Ishikawa (cell line): ENCODE measurements around the gene INPP5F.

Source experiments
- CEBPB ChIP-seq: IDR thresholded peaks from 2 replicates; pipeline ENCODE4 v1.6.1; 2012
- CREB1 ChIP-seq: IDR thresholded peaks from 2 replicates; pipeline ENCODE4 v1.6.1; 2012; ENCODE audit warnings: low read depth
- EGR1 ChIP-seq: IDR thresholded peaks from 2 replicates; pipeline ENCODE4 v1.6.1; 2012
- EP300 ChIP-seq: IDR thresholded peaks from 2 replicates; pipeline ENCODE4 v1.6.1; 2012; ENCODE audit warnings: borderline replicate concordance
- FOXM1 ChIP-seq: IDR thresholded peaks from 2 replicates; pipeline ENCODE4 v1.6.1; 2012; ENCODE audit warnings: low read depth, borderline replicate concordance
- MAX ChIP-seq: IDR thresholded peaks from 2 replicates; pipeline ENCODE4 v1.6.1; 2012
- NFIC ChIP-seq: IDR thresholded peaks from 2 replicates; pipeline ENCODE4 v1.6.1; 2012
- RAD21 ChIP-seq: IDR thresholded peaks from 2 replicates; pipeline ENCODE4 v1.6.1; 2012; ENCODE audit warnings: low read depth
- TAF1 ChIP-seq: IDR thresholded peaks from 2 replicates; pipeline ENCODE4 v1.6.1; 2012; ENCODE audit warnings: low read depth, mild to moderate bottlenecking
- TCF12 ChIP-seq: IDR thresholded peaks from 2 replicates; pipeline ENCODE4 v1.6.1; 2012; ENCODE audit warnings: low read depth
- TEAD4 ChIP-seq: IDR thresholded peaks from 2 replicates; pipeline ENCODE4 v1.6.1; 2012
- USF1 ChIP-seq: IDR thresholded peaks from 2 replicates; pipeline ENCODE4 v1.6.1; 2012
- YY1 ChIP-seq: IDR thresholded peaks from 2 replicates; pipeline ENCODE4 v1.6.1; 2012; ENCODE audit warnings: low read depth
- ZBTB7A ChIP-seq: IDR thresholded peaks from 2 replicates; pipeline ENCODE4 v1.6.1; 2012; ENCODE audit warnings: low read depth
- TF ChIP-seq, protein P1 (sequence below): IDR thresholded peaks from 2 replicates; pipeline ENCODE4 v1.6.1; 2012; ENCODE audit warnings: low read depth, mild to moderate bottlenecking

Gene INPP5F

GRCh38 chr10:119769886-119770285 lies 44.0 kb downstream of the INPP5F start:
- TF ChIP-seq TAF1 (no peak), MAX (no peak), NFIC (peak; percentile 18; the same call in 1 of the 2 replicates), USF1 (no peak)

- TF ChIP-seq CEBPB (peak; percentile 81), MAX (no peak)
These were observed 45.1 kb downstream of the INPP5F start for GRCh38 chr10:119770928-119771327.

DNA sequence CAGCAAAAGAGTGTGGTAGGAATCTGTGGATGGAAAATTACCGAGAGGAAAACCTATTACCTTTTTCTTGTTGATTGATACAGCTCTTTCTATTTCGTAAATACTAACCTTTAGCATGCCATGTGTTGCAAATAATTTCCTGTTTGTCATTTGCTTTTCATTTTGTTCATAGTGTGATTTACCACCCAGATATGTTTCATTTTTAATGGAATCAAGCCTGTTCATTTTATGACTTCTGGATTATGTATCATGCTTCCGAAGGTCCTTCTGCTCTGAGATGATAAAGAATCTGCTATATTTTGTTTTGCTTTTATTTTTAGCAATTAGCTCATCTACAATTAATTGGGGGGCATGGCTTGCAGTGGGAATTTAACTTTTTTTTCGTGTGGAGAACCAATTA lies 46.5 kb downstream of the INPP5F start:
- TF ChIP-seq YY1 (no peak), USF1 (no peak), TEAD4 (no peak), CREB1 (no peak)

- TF ChIP-seq CREB1: no peak
- no peak for TF ChIP-seq EGR1
- no peak for TF ChIP-seq CEBPB
- TF ChIP-seq TCF12: no peak
- TF ChIP-seq NFIC: no peak
- TF ChIP-seq ZBTB7A: no peak
- no peak for TF ChIP-seq YY1
- no peak for TF ChIP-seq MAX
- no peak for TF ChIP-seq FOXM1
- TF ChIP-seq RAD21: no peak
These were observed 49.7 kb downstream of the INPP5F start for GRCh38 chr10:119775529-119775928.

- no peak for TF ChIP-seq TEAD4
- no peak for TF ChIP-seq YY1
- TF ChIP-seq RAD21: no peak
- TF ChIP-seq TAF1: no peak
- TF ChIP-seq NFIC: no peak
- TF ChIP-seq CREB1: no peak
- no peak for TF ChIP-seq EGR1
- TF ChIP-seq FOXM1: no peak
- TF ChIP-seq EP300: no peak
- no peak for TF ChIP-seq TCF12
- TF ChIP-seq CEBPB: no peak
- no peak for TF ChIP-seq ZBTB7A
These were observed 50.7 kb downstream of the INPP5F start for GRCh38 chr10:119776536-119776935.

GRCh38 chr10:119777686-119778085 lies 51.8 kb downstream of the INPP5F start:
- TF ChIP-seq MAX (no peak), TCF12 (no peak), USF1 (no peak), CEBPB (no peak), YY1 (no peak), ZBTB7A (no peak), EP300 (no peak), TEAD4 (no peak), NFIC (no peak), RAD21 (no peak), EGR1 (no peak), CREB1 (no peak), FOXM1 (no peak), TAF1 (no peak)
- TF ChIP-seq, protein P1, sequence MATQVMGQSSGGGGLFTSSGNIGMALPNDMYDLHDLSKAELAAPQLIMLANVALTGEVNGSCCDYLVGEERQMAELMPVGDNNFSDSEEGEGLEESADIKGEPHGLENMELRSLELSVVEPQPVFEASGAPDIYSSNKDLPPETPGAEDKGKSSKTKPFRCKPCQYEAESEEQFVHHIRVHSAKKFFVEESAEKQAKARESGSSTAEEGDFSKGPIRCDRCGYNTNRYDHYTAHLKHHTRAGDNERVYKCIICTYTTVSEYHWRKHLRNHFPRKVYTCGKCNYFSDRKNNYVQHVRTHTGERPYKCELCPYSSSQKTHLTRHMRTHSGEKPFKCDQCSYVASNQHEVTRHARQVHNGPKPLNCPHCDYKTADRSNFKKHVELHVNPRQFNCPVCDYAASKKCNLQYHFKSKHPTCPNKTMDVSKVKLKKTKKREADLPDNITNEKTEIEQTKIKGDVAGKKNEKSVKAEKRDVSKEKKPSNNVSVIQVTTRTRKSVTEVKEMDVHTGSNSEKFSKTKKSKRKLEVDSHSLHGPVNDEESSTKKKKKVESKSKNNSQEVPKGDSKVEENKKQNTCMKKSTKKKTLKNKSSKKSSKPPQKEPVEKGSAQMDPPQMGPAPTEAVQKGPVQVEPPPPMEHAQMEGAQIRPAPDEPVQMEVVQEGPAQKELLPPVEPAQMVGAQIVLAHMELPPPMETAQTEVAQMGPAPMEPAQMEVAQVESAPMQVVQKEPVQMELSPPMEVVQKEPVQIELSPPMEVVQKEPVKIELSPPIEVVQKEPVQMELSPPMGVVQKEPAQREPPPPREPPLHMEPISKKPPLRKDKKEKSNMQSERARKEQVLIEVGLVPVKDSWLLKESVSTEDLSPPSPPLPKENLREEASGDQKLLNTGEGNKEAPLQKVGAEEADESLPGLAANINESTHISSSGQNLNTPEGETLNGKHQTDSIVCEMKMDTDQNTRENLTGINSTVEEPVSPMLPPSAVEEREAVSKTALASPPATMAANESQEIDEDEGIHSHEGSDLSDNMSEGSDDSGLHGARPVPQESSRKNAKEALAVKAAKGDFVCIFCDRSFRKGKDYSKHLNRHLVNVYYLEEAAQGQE: no peak

DNA sequence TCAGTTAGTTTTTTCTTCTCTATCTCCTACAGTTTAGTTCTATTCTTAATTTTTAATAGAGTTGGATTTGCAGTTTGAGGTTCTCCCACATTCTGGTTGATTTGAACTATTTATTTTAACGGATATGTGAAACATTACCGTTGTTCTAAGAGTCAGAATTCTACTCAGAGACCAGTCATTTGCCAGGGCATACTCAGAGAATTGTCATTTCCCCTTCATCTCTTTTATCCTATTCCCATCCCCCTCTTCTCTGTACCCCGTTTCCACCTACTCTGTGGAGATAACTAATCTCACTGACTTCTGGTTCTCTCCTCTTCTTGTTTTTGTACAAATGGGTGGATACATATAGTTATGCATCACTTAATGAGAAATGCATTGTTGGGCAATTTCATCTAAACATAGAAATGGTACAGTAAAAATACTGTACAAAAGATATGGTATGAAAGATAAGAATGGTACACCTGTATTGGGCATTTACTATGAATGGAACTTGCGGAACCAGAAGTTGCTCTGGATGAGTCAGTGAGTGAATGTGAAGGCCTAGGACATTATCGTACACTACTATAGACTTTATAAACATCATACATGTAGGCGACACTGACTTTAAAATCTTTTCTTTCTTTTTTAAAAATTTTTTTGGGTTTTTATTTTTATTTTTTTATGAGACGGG lies 53.1 kb downstream of the INPP5F start:
- TF ChIP-seq, protein P1: no peak
